Measurements from ENCODE around the gene RANGAP1. TPM values are rescaled to one million over a fixed set of nuclear protein-coding genes. Genes with fewer than 3 reads are reported as not detected.

RANGAP1 gene
- total and polyA plus RNA-seq, 8 donors = 18.9 to 127 (median 38.5) TPM

GRCh38 chr22:41324821-41325528 lies 39.0 kb upstream of the RANGAP1 start:
- 90 to 97% (median 92%) methylated on average over 5 of the region's 5 CpGs for WGBS, 5 donors
- peaks cover 43 to 98% (median 95%) of the 10 kb centered on the region in 4 donors for H3K36me3 ChIP-seq
- TF ChIP-seq POLR2AphosphoS5 (IDR thresholded peaks at IDR 0.05) = no peak
- TF ChIP-seq POLR2A (IDR thresholded peaks at IDR 0.05) = no peak
- TF ChIP-seq EP300 (IDR thresholded peaks at IDR 0.05) = no peak
- TF ChIP-seq, protein P1, sequence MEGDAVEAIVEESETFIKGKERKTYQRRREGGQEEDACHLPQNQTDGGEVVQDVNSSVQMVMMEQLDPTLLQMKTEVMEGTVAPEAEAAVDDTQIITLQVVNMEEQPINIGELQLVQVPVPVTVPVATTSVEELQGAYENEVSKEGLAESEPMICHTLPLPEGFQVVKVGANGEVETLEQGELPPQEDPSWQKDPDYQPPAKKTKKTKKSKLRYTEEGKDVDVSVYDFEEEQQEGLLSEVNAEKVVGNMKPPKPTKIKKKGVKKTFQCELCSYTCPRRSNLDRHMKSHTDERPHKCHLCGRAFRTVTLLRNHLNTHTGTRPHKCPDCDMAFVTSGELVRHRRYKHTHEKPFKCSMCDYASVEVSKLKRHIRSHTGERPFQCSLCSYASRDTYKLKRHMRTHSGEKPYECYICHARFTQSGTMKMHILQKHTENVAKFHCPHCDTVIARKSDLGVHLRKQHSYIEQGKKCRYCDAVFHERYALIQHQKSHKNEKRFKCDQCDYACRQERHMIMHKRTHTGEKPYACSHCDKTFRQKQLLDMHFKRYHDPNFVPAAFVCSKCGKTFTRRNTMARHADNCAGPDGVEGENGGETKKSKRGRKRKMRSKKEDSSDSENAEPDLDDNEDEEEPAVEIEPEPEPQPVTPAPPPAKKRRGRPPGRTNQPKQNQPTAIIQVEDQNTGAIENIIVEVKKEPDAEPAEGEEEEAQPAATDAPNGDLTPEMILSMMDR (IDR thresholded peaks at IDR 0.05) = no peak

DNA sequence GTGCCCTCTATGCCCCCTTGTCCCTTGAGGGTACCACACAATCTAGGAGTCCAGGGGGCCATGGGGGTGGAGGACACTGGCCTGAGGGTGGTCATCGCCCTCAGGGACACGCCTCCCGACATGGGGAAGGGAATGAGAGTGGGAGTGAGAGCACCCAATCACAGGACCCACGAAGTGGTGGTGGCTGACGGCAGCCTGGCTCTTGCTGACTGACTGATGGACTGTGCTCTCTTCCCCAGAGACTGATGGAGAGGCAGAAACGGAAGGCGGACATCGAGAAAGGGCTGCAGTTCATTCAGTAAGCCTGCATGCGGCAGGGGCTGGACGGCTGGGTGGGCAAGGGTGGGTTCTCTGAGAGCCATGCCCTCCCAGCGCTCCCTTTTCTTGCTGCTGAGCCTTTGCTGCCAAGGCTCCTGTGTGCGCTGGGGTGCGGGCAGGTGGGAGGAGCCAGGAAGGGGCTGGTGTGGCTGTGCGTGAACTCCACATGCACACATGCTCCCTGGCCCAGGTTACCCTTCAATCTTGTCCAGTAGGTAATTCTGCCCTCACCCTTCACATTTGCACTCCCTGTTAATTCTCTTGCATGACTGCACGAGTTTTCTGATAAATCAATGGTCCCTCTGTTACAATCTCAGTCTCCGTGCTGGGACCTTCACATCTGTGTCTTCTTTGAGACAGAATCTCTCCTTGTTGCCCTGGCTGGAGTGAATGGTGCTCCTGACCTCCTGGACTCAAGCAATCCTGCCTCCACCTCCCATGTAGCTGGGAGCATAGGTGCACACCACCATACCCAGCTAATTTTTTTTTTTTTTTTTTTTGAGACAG lies 34.6 kb upstream of the RANGAP1 start:
- H3K27ac ChIP-seq = no peak overlapping the region
- WGBS, 5 donors = 90 to 94% (median 93%) methylated on average over 9 to 16 of the region's 16 CpGs

More at GRCh38 chr22:41324821-41325528, 39.0 kb upstream of the RANGAP1 start:
- Histone ChIP-seq H3K27ac (no peak overlapping the region), H3K4me1 (no peaks in the 10 kb centered on the region), H3K4me3 (no peak overlapping the region), H3K27me3 (no peaks in the 10 kb centered on the region), H3K9me3 (no peaks in the 10 kb centered on the region)
- intact Hi-C loops (cut with DNase I; ENCODE audit: low total_unique reads) = no loop called here
- DNase-seq = no peak

GRCh38 chr22:41315586-41315985 lies 29.6 kb upstream of the RANGAP1 start:
- intact Hi-C loops (cut with DNase I; ENCODE audit: low total_unique reads) = no loop called here
- H3K36me3 ChIP-seq = peaks cover 0 to 35% (median 19%) of the 10 kb centered on the region in 4 donors
- DNase-seq = no peak
- H3K27ac ChIP-seq = no peak overlapping the region
- no peaks in the 10 kb centered on the region for H3K27me3 ChIP-seq
- 56 to 84% (median 68%) methylated on average over 1 of the region's 1 CpG for WGBS, 5 donors
- TF ChIP-seq EP300 (IDR thresholded peaks at IDR 0.05) = no peak
- no peak for TF ChIP-seq POLR2AphosphoS5 (IDR thresholded peaks at IDR 0.05)
- no peak for TF ChIP-seq POLR2A (IDR thresholded peaks at IDR 0.05)
- TF ChIP-seq, protein P1 (IDR thresholded peaks at IDR 0.05) = no peak
- no peak overlapping the region for H3K4me3 ChIP-seq
- no peaks in the 10 kb centered on the region for H3K9me3 ChIP-seq
- H3K4me1 ChIP-seq = no peaks in the 10 kb centered on the region

More for the DNA sequence above, 34.6 kb upstream of the RANGAP1 start:
- TF ChIP-seq POLR2A (IDR thresholded peaks at IDR 0.05) = no peak
- TF ChIP-seq EP300 (IDR thresholded peaks at IDR 0.05) = no peak
- TF ChIP-seq POLR2AphosphoS5 (IDR thresholded peaks at IDR 0.05) = no peak
- TF ChIP-seq, protein P1 (IDR thresholded peaks at IDR 0.05) = no peak
- DNase-seq = no peak
- Histone ChIP-seq H3K36me3 (peaks cover 10 to 72% (median 59%) of the 10 kb centered on the region in 4 donors), H3K27me3 (no peaks in the 10 kb centered on the region), H3K9me3 (no peaks in the 10 kb centered on the region), H3K4me1 (no peaks in the 10 kb centered on the region), H3K4me3 (no peak overlapping the region)
- intact Hi-C loops (cut with DNase I; ENCODE audit: low total_unique reads) = no loop called here

- no peak for DNase-seq
- Histone ChIP-seq H3K4me1 (no peaks in the 10 kb centered on the region), H3K27ac (no peak overlapping the region), H3K4me3 (no peak overlapping the region), H3K27me3 (no peaks in the 10 kb centered on the region), H3K36me3 (peaks cover 0 to 29% (median 17%) of the 10 kb centered on the region in 4 donors), H3K9me3 (no peaks in the 10 kb centered on the region)
- no peak for TF ChIP-seq POLR2A (IDR thresholded peaks at IDR 0.05)
- no peak for TF ChIP-seq EP300 (IDR thresholded peaks at IDR 0.05)
- TF ChIP-seq, protein P1 (IDR thresholded peaks at IDR 0.05) = no peak
- no peak for TF ChIP-seq POLR2AphosphoS5 (IDR thresholded peaks at IDR 0.05)
- 93 to 98% (median 96%) methylated on average over 8 of the region's 8 CpGs for WGBS, 5 donors
- intact Hi-C loops (cut with DNase I; ENCODE audit: low total_unique reads) = no loop called here
These were observed 28.8 kb upstream of the RANGAP1 start for GRCh38 chr22:41314821-41315220.

Measured in stomach (tissue), 9 donors.